ENCODE results near the gene SDS. TPM values are rescaled to one million over a fixed set of nuclear protein-coding genes. Genes with fewer than 3 reads are reported as not detected.

SDS gene
- total and polyA plus RNA-seq, 2 experiments from 2014 or later = 0.57 TPM; not detected in 1

DNA sequence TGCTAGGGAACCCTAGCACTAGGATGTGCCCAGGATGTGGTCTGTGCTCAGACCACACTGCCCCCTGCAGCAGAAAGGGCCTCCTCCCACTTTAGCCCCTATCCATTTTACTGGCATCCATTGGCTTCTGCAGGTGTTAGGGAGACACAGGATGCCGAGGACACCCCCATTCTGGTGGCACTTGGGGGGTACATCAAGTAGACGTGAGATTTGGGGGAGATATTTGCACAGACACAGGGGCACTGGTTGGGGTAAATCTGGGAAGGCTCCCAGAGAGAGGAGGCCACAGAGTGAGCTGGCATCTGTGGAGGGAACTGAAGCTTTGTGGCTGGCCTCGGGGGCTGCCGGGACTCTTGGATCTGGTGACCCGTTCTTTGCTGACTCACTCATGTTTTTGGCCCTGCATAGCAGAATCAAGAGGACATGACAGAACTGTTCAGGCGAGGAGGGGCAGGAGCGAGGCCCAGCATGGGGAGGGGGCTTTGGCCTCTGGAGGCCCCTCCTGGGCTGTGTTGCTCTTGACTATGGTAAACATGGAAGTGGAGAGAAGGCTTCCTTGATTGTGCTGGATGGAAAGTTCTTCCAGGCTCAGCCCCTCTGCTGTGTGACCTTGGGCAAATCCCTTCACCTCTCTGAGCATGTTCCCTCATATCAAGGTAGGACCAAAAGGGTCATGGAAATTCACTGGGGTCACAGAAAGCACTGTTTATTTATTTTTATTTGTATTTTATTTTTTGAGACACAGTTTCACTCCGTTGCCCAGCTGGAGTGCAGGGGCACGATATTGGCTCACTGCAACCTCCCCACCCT is 43.5 kb downstream of the SDS start:
- TF ChIP-seq, protein P1, sequence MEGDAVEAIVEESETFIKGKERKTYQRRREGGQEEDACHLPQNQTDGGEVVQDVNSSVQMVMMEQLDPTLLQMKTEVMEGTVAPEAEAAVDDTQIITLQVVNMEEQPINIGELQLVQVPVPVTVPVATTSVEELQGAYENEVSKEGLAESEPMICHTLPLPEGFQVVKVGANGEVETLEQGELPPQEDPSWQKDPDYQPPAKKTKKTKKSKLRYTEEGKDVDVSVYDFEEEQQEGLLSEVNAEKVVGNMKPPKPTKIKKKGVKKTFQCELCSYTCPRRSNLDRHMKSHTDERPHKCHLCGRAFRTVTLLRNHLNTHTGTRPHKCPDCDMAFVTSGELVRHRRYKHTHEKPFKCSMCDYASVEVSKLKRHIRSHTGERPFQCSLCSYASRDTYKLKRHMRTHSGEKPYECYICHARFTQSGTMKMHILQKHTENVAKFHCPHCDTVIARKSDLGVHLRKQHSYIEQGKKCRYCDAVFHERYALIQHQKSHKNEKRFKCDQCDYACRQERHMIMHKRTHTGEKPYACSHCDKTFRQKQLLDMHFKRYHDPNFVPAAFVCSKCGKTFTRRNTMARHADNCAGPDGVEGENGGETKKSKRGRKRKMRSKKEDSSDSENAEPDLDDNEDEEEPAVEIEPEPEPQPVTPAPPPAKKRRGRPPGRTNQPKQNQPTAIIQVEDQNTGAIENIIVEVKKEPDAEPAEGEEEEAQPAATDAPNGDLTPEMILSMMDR (conservative IDR thresholded peaks at IDR 0.05; ENCODE audit: low read depth in 2 of 2) = peak; percentile 30 to 58; a peak in 3 of 4 replicates
- no peak for TF ChIP-seq ZNF114 (CRISPR knock-in tag; IDR thresholded peaks at IDR 0.05)
- H3K4me2 ChIP-seq = peak overlapping the region; percentile 93
- DNase-seq (ENCODE audit: low spot score) (peak; percentile 20), ATAC-seq (peak; percentile 10)
- H3K27ac ChIP-seq (ENCODE audit: low read depth) = no peak overlapping the region
- Mint-ChIP-seq H3K4me3 (peak overlapping the region; percentile 82; the same call in 2 of the 3 replicates), H3K36me3 (ENCODE audit: low read depth) (peaks cover 6% of the 10 kb centered on the region; the same call in 2 of the 3 replicates), H3K9me3 (no peaks in the 10 kb centered on the region), H3K4me1 (peaks cover 17% of the 10 kb centered on the region), H3K27ac (no peak overlapping the region), H3K27me3 (ENCODE audit: insufficient read depth, low read depth, poor library complexity) (peaks cover 13% of the 10 kb centered on the region)
- no peaks in the 10 kb centered on the region; the same call in 1 of the 2 replicates for H4K20me1 ChIP-seq (replicated peaks; ENCODE audit: insufficient read depth)
- H3K36me3 ChIP-seq (ENCODE audit: insufficient read depth) = no peaks in the 10 kb centered on the region
- H3F3A ChIP-seq (replicated peaks; ENCODE audit: low read depth) = no peaks in the 10 kb centered on the region
- no peaks in the 10 kb centered on the region for H3K27me3 ChIP-seq (ENCODE audit: insufficient read depth)
- H2AFZ ChIP-seq = no peak overlapping the region
- no peak overlapping the region for H3K4me3 ChIP-seq
- no peaks in the 10 kb centered on the region for H3K9me2 ChIP-seq (ENCODE audit: insufficient read depth)
- H3K79me2 ChIP-seq (replicated peaks; ENCODE audit: insufficient read depth) = peaks cover 4% of the 10 kb centered on the region
- H3K4me1 ChIP-seq (ENCODE audit: insufficient read depth) = peaks cover 9% of the 10 kb centered on the region

DNA sequence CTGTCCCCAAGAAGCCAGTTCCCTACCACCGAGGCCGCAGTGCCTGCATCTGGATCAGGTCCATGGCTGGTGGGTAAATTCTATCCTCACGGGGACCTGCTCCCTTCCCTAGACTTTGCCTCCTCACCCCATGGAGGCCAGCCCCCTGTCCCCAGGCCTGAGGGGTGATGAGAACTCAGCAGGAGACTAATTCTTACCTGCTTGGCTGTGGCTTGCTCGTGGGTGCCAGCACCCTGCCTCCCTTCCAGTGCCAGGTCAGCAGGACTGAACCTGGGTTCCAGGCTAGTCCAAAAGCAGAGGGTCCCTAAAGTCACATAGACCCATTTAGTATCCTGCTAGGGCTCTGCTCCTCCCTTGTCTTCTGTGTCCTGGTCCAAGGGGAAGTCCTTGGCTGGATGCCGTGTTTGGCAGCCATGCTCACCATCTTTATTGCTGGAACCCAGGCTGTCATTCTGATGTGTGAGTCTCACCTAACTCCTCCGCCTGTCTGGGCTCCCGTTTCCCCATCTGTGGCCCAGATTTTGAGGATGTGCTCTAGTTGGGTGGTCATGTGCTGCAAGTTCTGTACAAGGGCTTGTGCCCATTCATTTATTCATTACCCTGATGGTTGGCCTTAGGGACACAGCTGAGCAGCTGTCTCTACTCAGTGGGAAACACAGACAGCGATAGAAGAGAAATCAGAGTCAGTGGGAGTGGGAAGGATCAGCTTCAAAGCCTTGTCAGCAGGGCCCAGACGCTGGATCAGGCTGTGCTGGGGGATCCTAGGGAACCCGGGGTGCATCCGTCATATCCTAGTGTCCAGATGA is 44.4 kb downstream of the SDS start:
- Histone ChIP-seq H3K4me2 (peak overlapping the region; percentile 93), H3K4me1 (ENCODE audit: insufficient read depth) (peaks cover 9% of the 10 kb centered on the region), H4K20me1 (replicated peaks; ENCODE audit: insufficient read depth) (no peaks in the 10 kb centered on the region; the same call in 1 of the 2 replicates), H3K27ac (ENCODE audit: low read depth) (no peak overlapping the region), H3K4me3 (peak overlapping the region; percentile 89), H3F3A (replicated peaks; ENCODE audit: low read depth) (no peaks in the 10 kb centered on the region), H2AFZ (peak overlapping the region; percentile 92; the same call in 1 of the 2 replicates), H3K27me3 (ENCODE audit: insufficient read depth) (no peaks in the 10 kb centered on the region), H3K9me2 (ENCODE audit: insufficient read depth) (no peaks in the 10 kb centered on the region), H3K36me3 (ENCODE audit: insufficient read depth) (no peaks in the 10 kb centered on the region), H3K79me2 (replicated peaks; ENCODE audit: insufficient read depth) (peaks cover 4% of the 10 kb centered on the region)
- H3K9me3 Mint-ChIP-seq = no peaks in the 10 kb centered on the region
- H3K4me3 Mint-ChIP-seq = peak overlapping the region; percentile 82
- ATAC-seq = no peak
- peaks cover 3% of the 10 kb centered on the region; the same call in 1 of the 3 replicates for H3K36me3 Mint-ChIP-seq (ENCODE audit: low read depth)
- H3K27me3 Mint-ChIP-seq (ENCODE audit: insufficient read depth, low read depth, poor library complexity) = peaks cover 9% of the 10 kb centered on the region
- peaks cover 17% of the 10 kb centered on the region for H3K4me1 Mint-ChIP-seq
- DNase-seq (ENCODE audit: low spot score) = no peak
- H3K27ac Mint-ChIP-seq = no peak overlapping the region
- TF ChIP-seq NANOG (IDR thresholded peaks at IDR 0.05; ENCODE audit: borderline replicate concordance) (no peak), POLR2AphosphoS5 (IDR thresholded peaks at IDR 0.05; ENCODE audit: low read depth) (no peak), CREB1 (CRISPR knock-in tag; IDR thresholded peaks at IDR 0.05; ENCODE audit: low read depth) (no peak), ZNF462 (CRISPR knock-in tag; IDR thresholded peaks at IDR 0.05) (no peak), STAT1 (IDR thresholded peaks at IDR 0.05; ENCODE audit: unreplicated experiment) (no peak), ZNF331 (CRISPR knock-in tag; IDR thresholded peaks at IDR 0.05; ENCODE audit: low read depth) (no peak), JUNB (IDR thresholded peaks at IDR 0.05; ENCODE audit: unreplicated experiment) (no peak)
- TF ChIP-seq, protein P1 (conservative IDR thresholded peaks at IDR 0.05; ENCODE audit: low read depth in 2 of 2) = no peak

All from GM23338 (cell line).